NCI-H2081 treated with DMSO at 0.1 percent for 48 hours (cell line): Measurements from ENCODE around the gene GREB1.
"Not testable (repeated sequence)": the region's sequence is repeated elsewhere in the genome, so short reads cannot be mapped to it uniquely, and the experiment has no call there.

Experiments
- DNase-seq: peaks from one replicate; lab custom pipeline; 2025; lab: John Stamatoyannopoulos, UW

Gene GREB1

GRCh38 chr2:11635141-11635540 is 101.3 kb downstream of the GREB1 start:
- DNase-seq = no peak

GRCh38 chr2:11636593-11637295 is 102.9 kb downstream of the GREB1 start:
- DNase-seq = no peak

- no peak for DNase-seq
Observed at GRCh38 chr2:11637546-11637945, 103.7 kb downstream of the GREB1 start.

GRCh38 chr2:11639503-11639902 is 105.7 kb downstream of the GREB1 start:
- DNase-seq = no peak

GRCh38 chr2:11640132-11640531 is 106.3 kb downstream of the GREB1 start:
- DNase-seq = no peak

GRCh38 chr2:11642972-11643371 is 109.1 kb downstream of the GREB1 start:
- DNase-seq = no peak

- DNase-seq = no peak
Observed at GRCh38 chr2:11644293-11644692, 110.4 kb downstream of the GREB1 start.

GRCh38 chr2:11646530-11646929 is 112.7 kb downstream of the GREB1 start:
- no peak for DNase-seq

- no peak for DNase-seq
Observed at GRCh38 chr2:11647834-11648600, 114.2 kb downstream of the GREB1 start.

- DNase-seq = no peak
Observed at GRCh38 chr2:11649093-11649492, 115.2 kb downstream of the GREB1 start.

GRCh38 chr2:11651856-11652548 is 118.2 kb downstream of the GREB1 start:
- no peak for DNase-seq

- DNase-seq = no peak
Observed at GRCh38 chr2:11652553-11652952, 118.7 kb downstream of the GREB1 start.

GRCh38 chr2:11655495-11655894 is 121.7 kb downstream of the GREB1 start:
- no peak for DNase-seq

- no peak for DNase-seq
Observed at GRCh38 chr2:11656252-11656651, 122.4 kb downstream of the GREB1 start.

- DNase-seq = no peak
Observed at GRCh38 chr2:11656671-11657101, 122.8 kb downstream of the GREB1 start.

- no peak for DNase-seq
Observed at GRCh38 chr2:11657195-11657594, 123.3 kb downstream of the GREB1 start.

GRCh38 chr2:11657646-11658045 is 123.8 kb downstream of the GREB1 start:
- DNase-seq = no peak

GRCh38 chr2:11658208-11659114 is 124.6 kb downstream of the GREB1 start:
- no peak for DNase-seq

- no peak for DNase-seq
Observed at GRCh38 chr2:11659115-11659475, 125.2 kb downstream of the GREB1 start.

GRCh38 chr2:11659851-11660250 is 126.0 kb downstream of the GREB1 start:
- DNase-seq = no peak

- not testable (repeated sequence) for DNase-seq
Observed at GRCh38 chr2:11660396-11660795, 126.6 kb downstream of the GREB1 start.

GRCh38 chr2:11661891-11662435 is 128.1 kb downstream of the GREB1 start:
- no peak for DNase-seq
